Frontal cortex (tissue), 4 donors: ENCODE results near the gene CCDC152. TPM values are rescaled to one million over a fixed set of nuclear protein-coding genes. Genes with fewer than 3 reads are reported as not detected.
"Not testable (repeated sequence)": the region's sequence is repeated elsewhere in the genome, so short reads cannot be mapped to it uniquely, and the experiment has no call there.

Experiments used
- DNase-seq, 2 donors: peaks; one replicate each; pipeline ENCODE4 v3.0.0; 2012; ENCODE audit warnings: low spot score in 2 of 2
- FAIRE-seq: peaks from 2 replicates; lab custom pipeline; 2012; peaks lifted over from hg19 to GRCh38; lab: Jason Lieb, UNC
- total RNA-seq: library from RNA; depleted of rRNA; stranded (reverse); fragments of >200 nt; gene quantifications from one replicate; pipeline ENCODE4 v1.2.3, GENCODE V29; 2014
- donor health status: control.
- donor health status: control.
- donor health status: control.

The CCDC152 gene
- total RNA-seq, 1 donor from 2014 or later = 9.0 TPM

DNA sequence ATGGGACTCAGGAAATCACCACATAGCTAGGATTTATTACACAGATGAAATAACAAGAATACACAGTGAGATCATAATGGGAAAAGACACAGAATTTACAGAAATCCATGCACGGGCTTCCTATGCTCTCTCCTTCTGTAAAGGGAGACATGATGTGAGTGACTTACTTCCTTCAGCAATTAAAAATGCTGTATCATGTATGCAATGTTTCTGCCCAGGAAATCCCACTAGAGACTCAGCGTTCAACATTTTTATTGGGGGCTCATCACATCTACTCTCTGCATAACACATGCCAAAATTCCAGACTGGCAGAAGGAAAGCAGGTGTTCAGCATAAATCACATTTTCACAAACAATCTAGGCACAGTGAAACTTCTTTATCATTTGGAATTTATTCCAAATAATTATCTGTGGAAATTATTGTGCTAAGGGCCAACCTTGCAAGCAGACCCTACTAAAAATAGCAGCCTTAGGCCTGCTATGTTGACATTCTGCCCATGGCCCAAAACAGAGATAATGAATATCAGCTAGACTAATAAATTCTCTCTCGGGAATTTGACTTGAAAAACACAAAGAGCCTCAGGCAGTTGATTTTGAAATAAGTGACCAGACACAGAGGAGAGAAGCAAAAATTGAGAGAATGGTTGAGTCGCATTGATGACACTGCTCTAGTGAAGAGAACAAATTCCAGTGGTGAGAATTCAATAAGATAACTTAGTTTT lies 86.5 kb downstream of the CCDC152 start:
- DNase-seq (no peak), FAIRE-seq (no peak)

- no peak for FAIRE-seq
- no peak for DNase-seq
Measured at GRCh38 chr5:42843675-42844292, 87.2 kb downstream of the CCDC152 start.

- DNase-seq, FAIRE-seq: not testable (repeated sequence)
Measured at GRCh38 chr5:42844408-42844807, 87.8 kb downstream of the CCDC152 start.

DNA sequence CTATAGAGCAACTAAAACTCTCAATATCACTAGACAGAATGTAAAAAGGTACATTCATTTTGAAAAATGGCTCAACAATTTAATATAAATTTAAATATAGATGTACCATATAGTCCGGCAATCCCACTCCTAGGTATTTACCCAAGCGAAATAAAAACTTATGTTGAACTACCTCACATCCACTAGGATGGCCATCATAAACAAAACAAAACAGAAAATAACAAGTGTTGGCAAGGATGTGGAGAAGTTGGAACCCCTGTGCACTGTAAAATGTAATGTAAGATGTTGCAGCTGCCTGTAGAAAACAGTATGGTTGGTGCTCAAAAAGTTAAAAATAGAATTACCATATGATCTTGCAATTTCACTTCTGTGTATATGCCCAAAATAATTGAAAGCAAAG lies 91.9 kb downstream of the CCDC152 start:
- no peak for DNase-seq
- no peak for FAIRE-seq

GRCh38 chr5:42851481-42851880 lies 94.9 kb downstream of the CCDC152 start:
- no peak for FAIRE-seq

More at GRCh38 chr5:42851481-42851880, 94.9 kb downstream of the CCDC152 start:
- no peak for DNase-seq

Other genes starting within 250 kb of the CCDC152 start
- gene SELENOP, start 55.1 kb downstream of the CCDC152 start, total RNA-seq = 41.2 TPM